GM12878 (cell line): ENCODE results near the gene PUSL1.

ENCODE experiments used
- CREB1 ChIP-seq: IDR thresholded peaks from 2 replicates; pipeline ENCODE4 v1.6.1; 2012; ENCODE audit warnings: low read depth, mild to moderate bottlenecking, inconsistent platforms
- EZH2 ChIP-seq: IDR thresholded peaks from 2 replicates; pipeline ENCODE4 v1.6.1; 2012; ENCODE audit warnings: low read depth, mild to moderate bottlenecking, control low read depth, inconsistent platforms, low read length, borderline replicate concordance; ENCODE audit not compliant: control insufficient read depth
- NR2C2 ChIP-seq: IDR thresholded peaks from 2 replicates; pipeline ENCODE4 v1.6.1; 2011; ENCODE audit warnings: borderline replicate concordance, low read depth; ENCODE audit not compliant: control insufficient read depth, insufficient read length

- TF ChIP-seq EZH2 (no peak), NR2C2 (no peak), CREB1 (no peak)
Observed at GRCh38 chr1:1322418-1322817, 14.0 kb downstream of the PUSL1 start.
